Osteoblast (primary cell): ENCODE data around the gene MBLAC2. TPM values are rescaled to one million over a fixed set of nuclear protein-coding genes. Genes with fewer than 3 reads are reported as not detected.

Experiments
- DNase-seq: peaks from one replicate; pipeline ENCODE4 v3.0.0; 2011; ENCODE audit warnings: low spot score, mixed read lengths; ENCODE audit not compliant: insufficient read length; ENCODE audit errors: missing footprints
- H2AFZ ChIP-seq: 2 replicates; pipeline ENCODE4 v1.6.0; 2011; ENCODE audit warnings: mild to moderate bottlenecking, low read length
- H3K27ac ChIP-seq: 2 replicates; pipeline ENCODE4 v1.5.1; 2011; ENCODE audit warnings: mild to moderate bottlenecking, low read depth, low read length, moderate library complexity
- H3K27me3 ChIP-seq: 2 replicates; pipeline ENCODE4 v1.6.0; 2012; ENCODE audit warnings: mild to moderate bottlenecking, control low read depth, inconsistent platforms, low read length, moderate library complexity; ENCODE audit not compliant: insufficient read depth
- H3K36me3 ChIP-seq: 2 replicates; pipeline ENCODE4 v1.5.1; 2011; ENCODE audit warnings: mild to moderate bottlenecking, low read length, control low read depth, moderate library complexity; ENCODE audit not compliant: insufficient read depth
- H3K4me1 ChIP-seq: 2 replicates; pipeline ENCODE4 v1.5.1; 2011; ENCODE audit warnings: mild to moderate bottlenecking, low read length, control low read depth, moderate library complexity; ENCODE audit not compliant: insufficient read depth
- H3K4me2 ChIP-seq: 2 replicates; pipeline ENCODE4 v1.6.0; 2011; ENCODE audit warnings: mild to moderate bottlenecking, low read length; ENCODE audit not compliant: insufficient read depth
- H3K4me3 ChIP-seq: fragments of 200-600 bp; sonication (generic); 3 replicates; pipeline ENCODE4 v1.5.1; 2012; ENCODE audit warnings: mild to moderate bottlenecking, low read length, inconsistent platforms; ENCODE audit not compliant: insufficient read depth
- H3K79me2 ChIP-seq: 2 replicates; pipeline ENCODE4 v1.6.0; 2012; ENCODE audit warnings: mild to moderate bottlenecking, low read length, control low read depth, inconsistent platforms; ENCODE audit not compliant: insufficient read depth
- H3K9me3 ChIP-seq: 2 replicates; pipeline ENCODE4 v1.5.1; 2011; ENCODE audit warnings: low read depth, low read length, control low read depth
- H4K20me1 ChIP-seq: 2 replicates; pipeline ENCODE4 v1.6.0; 2012; ENCODE audit warnings: mild to moderate bottlenecking, low read length, control low read depth; ENCODE audit not compliant: insufficient read depth
- CTCF ChIP-seq: IDR thresholded peaks from 2 replicates; pipeline ENCODE4 v1.5.1; 2011; ENCODE audit warnings: mild to moderate bottlenecking, low read depth, low read length, moderate library complexity; ENCODE audit errors: extremely low read depth
- total RNA-seq: library from RNA; depleted of rRNA; stranded (reverse); fragments of >200 nt; gene quantifications from 2 replicates; pipeline ENCODE4 v1.2.3, GENCODE V29; 2012

The MBLAC2 gene
- total RNA-seq, 1 donor = 6.5 TPM

- Histone ChIP-seq H3K4me2 (no peak overlapping the region), H4K20me1 (no peaks in the 10 kb centered on the region), H3K4me1 (peaks cover 12% of the 10 kb centered on the region), H3K79me2 (no peaks in the 10 kb centered on the region), H3K27me3 (no peaks in the 10 kb centered on the region), H3K27ac (no peak overlapping the region), H2AFZ (no peak overlapping the region), H3K36me3 (no peaks in the 10 kb centered on the region), H3K4me3 (no peak overlapping the region), H3K9me3 (no peaks in the 10 kb centered on the region)
- TF ChIP-seq CTCF = no peak
- DNase-seq = no peak
Observed at GRCh38 chr5:90510438-90510837, 35.9 kb upstream of the MBLAC2 start.

- no peaks in the 10 kb centered on the region for H3K9me3 ChIP-seq
- no peaks in the 10 kb centered on the region for H3K79me2 ChIP-seq
- H3K4me1 ChIP-seq = peaks cover 14% of the 10 kb centered on the region
- no peak overlapping the region for H2AFZ ChIP-seq
- no peak for DNase-seq
- H3K36me3 ChIP-seq = no peaks in the 10 kb centered on the region
- no peak for TF ChIP-seq CTCF
- no peak overlapping the region for H3K4me3 ChIP-seq
- H3K27ac ChIP-seq = no peak overlapping the region
- H3K4me2 ChIP-seq = no peak overlapping the region
- no peaks in the 10 kb centered on the region for H4K20me1 ChIP-seq
- no peaks in the 10 kb centered on the region for H3K27me3 ChIP-seq
Observed at GRCh38 chr5:90506221-90506620, 31.6 kb upstream of the MBLAC2 start.

GRCh38 chr5:90504743-90505142 is 30.2 kb upstream of the MBLAC2 start:
- no peaks in the 10 kb centered on the region for H4K20me1 ChIP-seq
- no peaks in the 10 kb centered on the region for H3K79me2 ChIP-seq
- peaks cover 22% of the 10 kb centered on the region for H3K4me1 ChIP-seq
- no peak overlapping the region for H3K4me2 ChIP-seq
- no peak overlapping the region for H3K27ac ChIP-seq
- H3K9me3 ChIP-seq = no peaks in the 10 kb centered on the region
- H2AFZ ChIP-seq = no peak overlapping the region
- TF ChIP-seq CTCF = no peak
- no peak for DNase-seq
- no peak overlapping the region for H3K4me3 ChIP-seq
- H3K36me3 ChIP-seq = no peaks in the 10 kb centered on the region
- H3K27me3 ChIP-seq = no peaks in the 10 kb centered on the region

GRCh38 chr5:90503596-90503995 is 29.0 kb upstream of the MBLAC2 start:
- Histone ChIP-seq H3K27ac (peak overlapping the region; percentile 20), H3K9me3 (no peaks in the 10 kb centered on the region), H3K4me3 (no peak overlapping the region), H4K20me1 (no peaks in the 10 kb centered on the region), H3K27me3 (no peaks in the 10 kb centered on the region), H3K4me2 (peak overlapping the region; percentile 24), H2AFZ (peak overlapping the region; percentile 43), H3K4me1 (peaks cover 22% of the 10 kb centered on the region), H3K79me2 (no peaks in the 10 kb centered on the region), H3K36me3 (no peaks in the 10 kb centered on the region)
- DNase-seq = no peak
- TF ChIP-seq CTCF = no peak
